Epithelial cell of esophagus (primary cell): ENCODE results near the gene GALNT13.

Source experiments
- DNase-seq: peaks from one replicate; pipeline ENCODE4 v3.0.0; 2010; ENCODE audit warnings: low read depth
- H3K4me3 ChIP-seq: 2 replicates; pipeline ENCODE4 v1.5.1; 2011; ENCODE audit warnings: mild to moderate bottlenecking, low read length, control low read depth
- TF ChIP-seq, protein P1 (sequence below): IDR thresholded peaks from 2 replicates; pipeline ENCODE4 v1.5.1; 2011; ENCODE audit warnings: low read depth, mild to moderate bottlenecking, low read length, control low read depth, inconsistent platforms; ENCODE audit not compliant: insufficient read depth; ENCODE audit errors: missing control alignments

GALNT13 gene

DNA sequence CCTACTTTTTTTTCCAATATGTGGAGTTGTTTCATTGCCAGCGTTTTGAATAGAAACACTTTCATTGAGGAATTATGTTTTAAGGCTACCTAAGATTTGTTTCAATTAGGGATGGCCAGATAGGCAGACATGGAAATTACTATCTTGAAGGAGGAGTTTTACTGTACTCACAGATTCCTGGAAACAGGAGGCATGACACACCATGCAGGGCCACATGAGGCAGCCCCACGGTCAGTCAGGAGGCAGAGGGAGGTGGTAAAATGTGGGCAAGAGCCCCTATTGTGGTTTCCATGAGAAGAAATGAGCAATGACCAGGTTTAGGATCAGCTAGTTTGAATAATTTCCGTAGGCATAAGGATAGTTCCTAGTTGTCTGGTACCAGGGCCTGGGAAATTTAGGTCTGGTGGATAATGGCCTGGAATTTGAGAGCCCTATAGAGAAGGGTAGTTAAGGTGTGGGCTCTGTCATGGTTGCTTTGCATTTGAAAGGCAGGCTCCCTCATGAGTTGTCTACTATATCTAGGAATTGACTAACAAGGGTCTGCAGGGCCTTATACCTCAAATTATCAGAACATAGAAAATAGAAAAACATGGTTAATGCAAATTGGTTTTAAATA is 466.7 kb downstream of the GALNT13 start:
- no peak overlapping the region for H3K4me3 ChIP-seq
- TF ChIP-seq, protein P1, sequence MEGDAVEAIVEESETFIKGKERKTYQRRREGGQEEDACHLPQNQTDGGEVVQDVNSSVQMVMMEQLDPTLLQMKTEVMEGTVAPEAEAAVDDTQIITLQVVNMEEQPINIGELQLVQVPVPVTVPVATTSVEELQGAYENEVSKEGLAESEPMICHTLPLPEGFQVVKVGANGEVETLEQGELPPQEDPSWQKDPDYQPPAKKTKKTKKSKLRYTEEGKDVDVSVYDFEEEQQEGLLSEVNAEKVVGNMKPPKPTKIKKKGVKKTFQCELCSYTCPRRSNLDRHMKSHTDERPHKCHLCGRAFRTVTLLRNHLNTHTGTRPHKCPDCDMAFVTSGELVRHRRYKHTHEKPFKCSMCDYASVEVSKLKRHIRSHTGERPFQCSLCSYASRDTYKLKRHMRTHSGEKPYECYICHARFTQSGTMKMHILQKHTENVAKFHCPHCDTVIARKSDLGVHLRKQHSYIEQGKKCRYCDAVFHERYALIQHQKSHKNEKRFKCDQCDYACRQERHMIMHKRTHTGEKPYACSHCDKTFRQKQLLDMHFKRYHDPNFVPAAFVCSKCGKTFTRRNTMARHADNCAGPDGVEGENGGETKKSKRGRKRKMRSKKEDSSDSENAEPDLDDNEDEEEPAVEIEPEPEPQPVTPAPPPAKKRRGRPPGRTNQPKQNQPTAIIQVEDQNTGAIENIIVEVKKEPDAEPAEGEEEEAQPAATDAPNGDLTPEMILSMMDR = no peak
- DNase-seq = no peak

- DNase-seq = peak; percentile 24
- no peak overlapping the region for H3K4me3 ChIP-seq
- TF ChIP-seq, protein P1 = no peak
These were observed 471.6 kb downstream of the GALNT13 start for GRCh38 chr2:154343282-154343681.

DNA sequence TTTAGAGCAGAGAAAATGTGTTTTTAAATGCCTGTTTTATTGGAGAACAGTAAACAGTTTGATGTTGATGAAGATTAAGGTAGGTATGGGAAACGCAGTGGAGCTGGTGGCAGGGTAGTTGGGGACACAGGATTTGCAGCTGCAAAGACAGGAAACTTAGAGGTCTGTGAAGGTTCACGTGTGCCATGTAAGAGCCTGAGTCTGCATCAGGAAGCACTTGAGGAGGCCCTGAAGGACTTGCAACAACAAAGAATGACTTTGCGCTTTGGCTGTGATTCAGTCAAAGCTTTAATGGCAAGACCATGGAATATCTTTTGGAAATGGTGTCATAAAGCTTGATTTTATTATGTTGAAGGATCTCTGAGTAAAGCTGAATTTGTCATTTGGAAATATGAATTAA is 479.2 kb downstream of the GALNT13 start:
- DNase-seq = no peak

GRCh38 chr2:154361276-154361675 is 489.6 kb downstream of the GALNT13 start:
- TF ChIP-seq, protein P1 = no peak
- no peak for DNase-seq
- H3K4me3 ChIP-seq = no peak overlapping the region

More for the DNA sequence above, 479.2 kb downstream of the GALNT13 start:
- H3K4me3 ChIP-seq = no peak overlapping the region
- TF ChIP-seq, protein P1 = no peak

- no peak for DNase-seq
- TF ChIP-seq, protein P1 = no peak
- H3K4me3 ChIP-seq = no peak overlapping the region
These were observed 496.4 kb downstream of the GALNT13 start for GRCh38 chr2:154368153-154368552.

DNA sequence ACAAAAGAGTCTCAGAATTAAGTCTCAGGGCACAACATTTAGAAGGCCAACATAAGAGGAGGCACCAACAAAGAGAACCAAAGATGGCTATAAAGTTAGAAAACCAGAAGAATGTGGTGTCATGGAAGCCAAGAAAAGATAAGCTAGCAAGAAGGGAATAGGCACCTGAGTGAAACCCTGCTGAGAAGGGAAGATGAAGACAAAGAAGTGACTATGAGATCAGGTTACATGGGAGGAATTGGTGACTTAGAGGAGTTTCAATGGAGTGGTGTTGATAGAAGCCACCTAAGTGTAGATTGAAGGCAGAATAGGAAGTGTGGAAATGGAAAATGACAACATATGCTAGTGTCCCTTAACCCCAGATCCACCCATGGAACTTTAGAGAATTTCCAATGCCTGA is 499.2 kb downstream of the GALNT13 start:
- DNase-seq = no peak
- no peak overlapping the region for H3K4me3 ChIP-seq
- TF ChIP-seq, protein P1 = no peak

- TF ChIP-seq, protein P1 = no peak
- H3K4me3 ChIP-seq = no peak overlapping the region
- DNase-seq = peak; percentile 16
These were observed 502.7 kb downstream of the GALNT13 start for GRCh38 chr2:154374416-154374815.
